HG02852 (cell line): ENCODE measurements around the gene RAB12.
"Not testable (repeated sequence)": the region's sequence is repeated elsewhere in the genome, so short reads cannot be mapped to it uniquely, and the experiment has no call there.

Experiments
- ATAC-seq: cut with Tn5 transposase; IDR thresholded peaks from one replicate; pipeline ENCODE4 v1.9.1; 2021; ENCODE audit warnings: mild to moderate bottlenecking, moderate library complexity; ENCODE audit not compliant: unreplicated experiment

RAB12 gene, protein sequence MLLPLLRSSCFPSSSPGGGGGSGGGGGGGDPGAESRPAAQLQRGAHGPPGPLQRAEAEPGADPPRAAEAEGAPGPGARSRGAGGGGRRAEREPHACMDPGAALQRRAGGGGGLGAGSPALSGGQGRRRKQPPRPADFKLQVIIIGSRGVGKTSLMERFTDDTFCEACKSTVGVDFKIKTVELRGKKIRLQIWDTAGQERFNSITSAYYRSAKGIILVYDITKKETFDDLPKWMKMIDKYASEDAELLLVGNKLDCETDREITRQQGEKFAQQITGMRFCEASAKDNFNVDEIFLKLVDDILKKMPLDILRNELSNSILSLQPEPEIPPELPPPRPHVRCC

DNA sequence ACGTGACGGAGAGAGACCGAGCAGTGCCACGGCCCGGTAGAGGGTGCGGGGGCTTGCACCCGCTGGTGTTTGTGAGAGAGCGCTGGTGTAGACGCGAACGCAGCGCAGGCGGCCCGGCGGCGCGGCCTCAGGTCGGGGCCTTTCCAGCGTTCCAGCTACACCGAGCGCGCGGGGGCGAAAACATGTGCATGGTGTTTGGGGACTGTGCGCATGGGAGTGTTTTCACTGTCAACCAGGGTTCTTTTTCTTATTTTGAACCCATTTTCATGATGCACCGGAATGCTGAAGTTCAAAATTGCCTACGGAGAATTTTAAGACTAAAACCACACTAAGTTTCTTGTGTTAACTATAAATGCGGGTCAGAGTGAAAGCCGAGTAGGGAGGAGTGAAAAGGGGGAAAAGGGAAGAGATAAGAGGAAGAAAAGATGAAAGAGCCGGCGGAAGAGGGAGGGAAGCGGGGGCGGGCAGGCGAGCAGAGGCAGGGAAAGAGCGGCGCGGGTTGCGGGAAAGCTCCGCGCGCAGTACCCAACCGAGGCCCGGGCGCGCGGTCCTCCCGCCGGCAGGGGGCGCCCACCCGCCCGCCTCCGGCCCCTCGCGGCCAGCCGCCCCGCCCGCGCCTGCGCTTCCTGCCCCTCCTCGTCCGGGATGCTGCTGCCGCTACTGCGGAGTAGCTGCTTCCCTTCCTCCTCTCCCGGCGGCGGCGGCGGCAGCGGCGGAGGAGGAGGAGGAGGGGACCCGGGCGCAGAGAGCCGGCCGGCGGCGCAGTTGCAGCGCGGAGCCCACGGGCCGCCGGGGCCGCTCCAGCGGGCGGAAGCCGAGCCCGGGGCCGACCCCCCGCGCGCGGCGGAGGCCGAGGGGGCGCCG lies at the start of gene RAB12:
RAB12 (plus strand) TSS at position 643 of the 864 bp plus-strand sequence; CDS start at position 646, 3 bp downstream.
- peak; percentile 67 for ATAC-seq

GRCh38 chr18:8559612-8560186 lies 49.5 kb upstream of the RAB12 start:
- ATAC-seq: no peak

DNA sequence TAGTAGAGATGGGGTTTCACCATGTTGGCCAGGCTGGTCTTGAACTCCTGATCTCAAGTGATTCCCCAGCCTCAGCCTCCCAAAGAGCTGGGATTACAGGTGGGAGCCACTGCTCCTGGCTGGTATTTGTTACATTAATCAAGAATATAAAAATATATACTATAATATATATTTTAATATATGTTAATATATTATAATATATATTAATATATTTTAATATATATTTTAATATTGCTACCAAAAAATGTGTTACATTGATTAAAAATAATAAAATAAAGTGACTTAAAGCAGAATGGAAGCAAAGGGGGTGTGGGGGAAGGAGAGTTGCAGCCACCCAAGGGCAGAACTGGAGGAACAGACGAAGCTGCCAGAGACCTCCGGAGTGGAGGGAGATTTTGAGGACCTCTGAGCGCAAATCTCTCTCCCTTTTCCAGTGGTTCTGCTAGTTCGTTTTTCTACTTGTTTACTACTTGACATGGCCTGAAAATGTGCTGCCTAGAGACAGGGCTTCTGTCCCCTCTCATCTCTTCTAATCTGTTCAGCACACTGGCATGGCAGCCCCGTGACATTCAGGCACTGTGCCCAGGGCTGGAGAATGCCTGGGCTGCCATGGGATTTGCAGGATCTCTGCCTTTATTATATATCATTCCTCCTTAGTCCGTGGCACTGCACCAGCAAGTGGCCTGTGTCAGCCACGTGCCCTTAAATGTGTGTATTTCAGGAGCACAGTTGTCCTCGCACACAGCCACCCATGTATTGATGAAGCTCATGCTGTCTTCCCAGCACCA lies 47.9 kb upstream of the RAB12 start:
- ATAC-seq: no peak

DNA sequence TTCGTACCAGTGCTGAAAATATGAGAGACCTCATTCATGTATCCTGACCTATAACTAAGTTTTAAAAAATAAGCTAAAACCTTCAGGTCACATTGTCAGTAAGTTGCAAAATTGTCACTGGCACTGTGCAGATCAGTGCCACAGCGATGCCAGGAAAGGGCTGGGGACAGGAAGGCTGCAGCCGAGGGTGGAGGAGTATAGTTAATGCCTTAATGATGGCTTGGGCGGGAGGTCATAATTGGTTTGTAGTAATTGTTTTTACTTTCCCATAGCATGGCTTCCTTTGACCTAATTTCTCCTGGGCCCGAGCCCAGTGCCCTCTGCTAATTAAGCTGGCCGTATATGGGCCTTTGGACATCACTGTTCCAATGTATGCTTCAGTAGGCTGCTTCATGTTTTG lies 47.2 kb upstream of the RAB12 start:
- no peak for ATAC-seq

DNA sequence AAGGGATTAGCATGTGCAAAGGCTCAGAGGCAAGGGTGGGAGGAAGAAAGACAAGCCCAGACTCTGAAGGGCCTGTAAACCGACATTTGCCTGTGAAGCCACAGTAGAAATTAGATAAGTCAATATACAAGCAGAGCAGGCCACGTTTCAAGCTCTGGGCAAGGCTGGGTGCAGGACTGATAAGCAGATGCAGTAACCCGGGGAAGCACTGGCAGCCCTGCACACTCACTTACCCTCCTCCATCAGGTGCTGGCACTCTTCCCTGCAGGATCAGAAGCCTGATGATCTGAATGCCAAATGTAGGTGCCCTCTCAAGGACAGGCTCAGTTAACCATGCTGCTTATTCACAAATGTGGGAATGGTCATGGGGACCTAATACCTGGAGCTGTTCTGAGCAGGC lies 46.3 kb upstream of the RAB12 start:
- ATAC-seq: no peak

- no peak for ATAC-seq
Measured at GRCh38 chr18:8571399-8571798, 37.8 kb upstream of the RAB12 start.

GRCh38 chr18:8573766-8574165 lies 35.5 kb upstream of the RAB12 start:
- ATAC-seq: not testable (repeated sequence)

DNA sequence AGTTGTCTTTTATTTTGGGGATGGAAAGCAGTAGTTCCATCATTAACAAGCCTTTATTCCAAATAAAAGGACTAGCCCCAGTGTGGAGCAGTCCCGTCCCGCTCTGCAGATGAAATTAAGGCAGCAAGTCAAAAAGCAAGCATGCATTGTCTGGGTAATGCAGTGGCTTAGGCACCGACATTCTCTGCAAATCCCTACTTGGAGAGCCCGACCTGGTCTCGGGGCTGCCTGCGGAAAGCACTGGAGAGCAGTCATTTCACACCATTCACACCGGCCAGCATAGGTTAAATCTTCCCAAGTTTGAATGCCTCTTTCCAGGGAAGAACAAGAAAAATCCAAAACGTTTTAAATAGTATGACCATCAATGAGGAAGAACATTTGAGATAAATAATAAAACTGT lies 24.4 kb upstream of the RAB12 start:
- no peak for ATAC-seq

DNA sequence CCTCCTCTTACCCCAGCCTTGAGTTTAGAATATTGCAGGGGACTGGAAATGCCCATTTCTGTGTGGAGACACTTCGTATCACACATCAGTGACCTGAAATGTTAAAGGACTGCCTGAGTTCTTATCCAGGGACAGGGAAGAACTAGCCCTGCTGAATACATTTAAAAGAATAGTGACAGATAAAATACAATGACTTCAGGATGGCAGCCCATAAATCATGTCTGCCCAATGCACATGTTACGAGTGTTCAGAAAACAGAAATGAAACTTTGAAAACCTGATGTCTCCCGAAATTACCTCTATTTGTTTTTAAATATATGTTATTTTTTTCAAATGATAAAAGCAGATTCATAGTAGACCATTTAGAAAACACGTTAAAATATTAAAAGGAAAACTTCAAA lies 22.3 kb upstream of the RAB12 start:
- no peak for ATAC-seq

GRCh38 chr18:8595445-8595844 lies 13.8 kb upstream of the RAB12 start:
- no peak for ATAC-seq

DNA sequence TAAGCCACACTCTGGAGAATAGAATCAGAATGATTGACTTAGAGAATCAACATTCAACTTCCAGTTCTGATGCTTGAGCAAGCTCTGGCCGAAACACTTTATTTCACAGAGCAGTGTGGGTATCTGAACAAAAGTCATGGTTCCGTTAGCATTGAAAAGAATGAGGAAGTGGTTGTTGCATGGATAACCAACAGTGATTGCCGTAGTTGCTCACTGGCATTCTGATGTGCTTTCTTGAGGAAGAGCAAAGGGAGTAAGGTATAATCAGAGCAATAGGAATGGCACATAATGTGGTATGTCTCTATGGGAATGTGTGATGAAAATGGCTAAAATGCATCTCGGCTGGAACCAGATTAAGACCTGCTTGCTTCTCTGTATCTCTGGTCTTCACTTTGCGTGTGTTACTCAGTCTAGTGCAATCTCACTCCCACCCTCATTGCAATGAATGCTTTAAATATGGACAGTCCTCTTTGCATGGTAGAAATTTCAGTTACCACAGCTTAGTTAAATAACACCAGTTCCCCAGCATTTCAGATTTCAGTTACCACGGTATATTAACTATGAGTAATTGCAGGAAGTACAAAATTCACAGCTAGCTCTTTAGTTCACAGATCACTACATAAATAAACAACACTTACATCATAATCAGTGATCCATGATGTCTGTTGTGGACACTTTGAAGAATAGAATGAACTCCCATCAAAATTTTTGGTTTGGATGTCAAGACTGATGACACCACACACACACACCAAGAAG lies 7.8 kb upstream of the RAB12 start:
- peak; percentile 72 for ATAC-seq

- ATAC-seq: peak; percentile 10
Measured at GRCh38 chr18:8602040-8602439, 7.2 kb upstream of the RAB12 start.

DNA sequence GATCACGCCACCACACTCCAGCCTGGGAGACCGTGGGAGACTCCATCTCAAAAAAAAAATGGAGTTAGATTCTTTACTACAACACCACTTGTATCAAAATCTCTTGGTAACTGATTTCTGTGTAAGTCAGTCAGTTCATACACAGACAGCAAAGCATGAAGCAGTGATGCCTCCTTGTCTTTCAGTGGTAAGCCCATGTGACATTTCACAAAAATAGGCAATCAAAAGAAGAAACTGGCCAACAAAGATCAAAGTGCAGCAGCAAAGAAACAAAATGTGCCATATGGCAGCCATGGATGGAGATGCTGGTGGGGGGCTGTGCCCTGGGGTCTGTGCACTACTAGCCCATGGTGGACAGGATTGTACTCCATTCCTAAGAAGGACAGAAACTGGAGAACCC lies 6.7 kb upstream of the RAB12 start:
- ATAC-seq: no peak

- no peak for ATAC-seq
Measured at GRCh38 chr18:8603663-8604520, 5.3 kb upstream of the RAB12 start.

DNA sequence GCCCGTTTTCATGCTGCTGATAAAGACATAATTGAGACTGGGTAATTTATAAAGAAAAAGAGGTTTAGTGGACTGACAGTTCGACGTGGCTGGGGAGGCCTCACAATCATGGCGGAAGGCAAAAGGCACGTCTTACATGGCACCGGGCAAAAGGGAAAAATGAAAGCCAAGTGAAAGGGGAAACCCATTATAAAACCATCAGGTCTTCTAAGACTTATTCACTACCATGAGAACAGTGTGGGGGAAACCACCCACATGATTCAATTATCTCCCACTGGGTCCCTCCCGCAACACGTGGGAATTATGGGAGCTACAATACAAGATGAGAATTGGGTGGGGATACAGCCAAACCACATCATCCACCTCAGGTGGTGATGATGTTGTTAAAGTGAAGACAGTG lies 3.3 kb upstream of the RAB12 start:
- no peak for ATAC-seq

GRCh38 chr18:8607776-8608742 lies 1.2 kb upstream of the RAB12 start:
- no peak for ATAC-seq

DNA sequence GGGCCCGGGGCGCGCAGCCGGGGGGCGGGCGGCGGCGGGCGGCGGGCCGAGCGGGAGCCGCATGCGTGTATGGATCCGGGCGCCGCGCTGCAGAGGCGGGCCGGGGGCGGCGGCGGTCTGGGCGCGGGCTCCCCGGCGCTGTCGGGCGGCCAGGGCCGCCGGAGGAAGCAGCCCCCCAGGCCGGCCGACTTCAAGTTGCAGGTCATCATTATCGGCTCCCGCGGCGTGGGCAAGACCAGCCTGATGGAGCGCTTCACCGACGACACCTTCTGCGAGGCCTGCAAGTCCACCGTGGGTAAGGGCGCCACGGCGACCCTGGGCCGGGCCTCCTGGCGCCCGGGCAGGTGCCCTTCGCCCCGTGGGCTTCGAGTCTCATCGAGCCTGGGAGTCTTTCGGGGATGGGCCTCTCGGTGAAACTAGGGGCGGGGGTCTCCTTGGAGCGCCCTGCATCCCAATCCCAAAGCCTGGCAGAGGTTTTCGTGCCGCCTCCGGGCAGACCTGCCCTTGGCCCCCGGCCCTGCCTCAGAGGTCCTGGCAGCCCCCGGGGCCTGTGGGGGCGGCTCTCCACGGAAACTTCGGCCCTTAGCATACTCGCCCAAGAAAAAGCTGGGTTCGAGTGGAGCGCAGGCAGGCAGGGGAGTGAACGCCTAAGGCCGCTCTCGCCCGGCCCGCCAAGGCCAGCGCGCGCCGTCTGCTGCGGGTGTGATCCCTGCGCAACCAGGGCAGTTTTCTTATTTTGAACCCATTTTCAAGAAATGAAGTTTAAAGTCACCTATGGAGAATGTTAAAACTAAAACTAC lies 622 bp downstream of the RAB12 start:
- ATAC-seq: peak; percentile 17
